GM12891 (cell line): Measurements from ENCODE around the gene TEX29.

Source experiments
- POLR2A ChIP-seq: IDR thresholded peaks from 2 replicates; pipeline ENCODE4 v1.6.1; 2011; ENCODE audit warnings: low read depth, low read length, control low read depth
- POLR2AphosphoS5 ChIP-seq: IDR thresholded peaks from 2 replicates; pipeline ENCODE4 v1.6.1; 2011; ENCODE audit warnings: low read depth, low read length, control low read depth
- TAF1 ChIP-seq: IDR thresholded peaks from 2 replicates; pipeline ENCODE4 v1.6.1; 2011; ENCODE audit warnings: low read depth, low read length, control low read depth

GRCh38 chr13:111388851-111389500 lies 68.5 kb downstream of the TEX29 start:
- TF ChIP-seq TAF1: no peak
- no peak for TF ChIP-seq POLR2A
- no peak for TF ChIP-seq POLR2AphosphoS5
